GM18511 (cell line): ENCODE measurements around the gene PRMT1.

Experiments
- ATAC-seq: cut with Tn5 transposase; IDR thresholded peaks from one replicate; pipeline ENCODE4 v1.9.1; 2021; ENCODE audit warnings: mild to moderate bottlenecking, moderate library complexity; ENCODE audit not compliant: unreplicated experiment

PRMT1 gene

DNA sequence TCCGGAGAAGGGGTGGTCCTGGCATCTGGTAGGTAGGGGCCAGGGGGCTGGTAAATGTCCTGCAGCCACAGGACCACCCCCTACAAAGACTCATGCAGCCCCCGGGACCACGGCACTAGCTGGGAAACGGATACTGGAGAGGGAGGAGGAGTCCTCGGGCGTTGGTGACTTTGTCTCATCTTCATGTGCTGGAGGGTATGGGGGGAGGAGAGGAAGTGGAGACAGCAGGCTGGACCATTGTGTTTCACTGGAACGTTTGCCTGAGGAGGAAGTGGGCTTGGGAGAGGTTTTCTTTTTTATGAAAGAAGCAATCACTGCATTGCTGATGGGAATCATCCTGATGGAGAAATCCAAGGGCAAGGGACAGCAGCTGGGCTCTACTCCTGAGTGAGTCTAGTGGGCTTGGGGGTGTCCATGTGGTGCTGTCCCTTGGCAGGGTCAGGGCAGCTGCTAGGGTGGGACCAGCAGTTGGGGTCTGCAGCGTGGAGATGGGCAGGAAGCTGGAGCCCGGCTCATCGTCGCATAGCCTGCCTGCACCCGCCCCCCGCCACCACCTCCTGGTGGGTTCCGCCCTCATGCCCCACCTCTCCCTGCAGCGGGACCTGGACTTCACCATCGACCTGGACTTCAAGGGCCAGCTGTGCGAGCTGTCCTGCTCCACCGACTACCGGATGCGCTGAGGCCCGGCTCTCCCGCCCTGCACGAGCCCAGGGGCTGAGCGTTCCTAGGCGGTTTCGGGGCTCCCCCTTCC, 10.7 kb downstream of the PRMT1 start:
- ATAC-seq = no peak

DNA sequence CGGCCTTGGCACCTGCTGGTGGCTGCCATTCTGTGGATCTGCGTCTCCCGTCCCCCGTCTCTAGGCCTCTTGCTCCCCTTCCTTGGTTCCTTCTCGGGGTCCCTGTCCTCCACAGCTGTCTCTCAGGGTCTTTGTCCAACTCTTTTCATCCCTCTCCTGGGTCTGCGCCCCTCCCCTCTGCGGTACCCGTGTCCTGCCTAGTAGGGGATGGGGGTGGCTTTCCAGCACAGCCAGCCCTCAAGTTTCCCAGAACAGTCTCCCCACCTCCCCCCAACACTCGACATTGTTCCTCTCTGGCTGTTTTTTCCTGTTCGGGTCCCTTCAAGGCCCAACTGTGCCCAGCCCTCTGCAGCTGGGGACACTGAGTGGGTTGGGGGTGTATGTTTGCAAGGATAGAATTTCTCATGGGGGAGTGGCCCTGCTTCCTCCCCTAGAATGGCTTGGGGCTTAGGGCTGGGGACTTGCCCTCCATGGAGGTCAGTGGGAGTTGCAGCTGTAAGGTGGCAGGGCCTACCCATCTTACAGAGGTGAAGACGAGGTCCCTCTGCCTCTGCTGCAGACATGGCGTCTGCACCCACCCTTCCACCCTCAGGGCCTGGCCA, 11.6 kb downstream of the PRMT1 start:
- no peak for ATAC-seq

GRCh38 chr19:49689133-49690078, 12.3 kb downstream of the PRMT1 start, which contains the start of gene ADM5:
ADM5 (plus strand) TSS chr19:49689594; CDS start chr19:49689838, 244 bp downstream.
- ATAC-seq = no peak

DNA sequence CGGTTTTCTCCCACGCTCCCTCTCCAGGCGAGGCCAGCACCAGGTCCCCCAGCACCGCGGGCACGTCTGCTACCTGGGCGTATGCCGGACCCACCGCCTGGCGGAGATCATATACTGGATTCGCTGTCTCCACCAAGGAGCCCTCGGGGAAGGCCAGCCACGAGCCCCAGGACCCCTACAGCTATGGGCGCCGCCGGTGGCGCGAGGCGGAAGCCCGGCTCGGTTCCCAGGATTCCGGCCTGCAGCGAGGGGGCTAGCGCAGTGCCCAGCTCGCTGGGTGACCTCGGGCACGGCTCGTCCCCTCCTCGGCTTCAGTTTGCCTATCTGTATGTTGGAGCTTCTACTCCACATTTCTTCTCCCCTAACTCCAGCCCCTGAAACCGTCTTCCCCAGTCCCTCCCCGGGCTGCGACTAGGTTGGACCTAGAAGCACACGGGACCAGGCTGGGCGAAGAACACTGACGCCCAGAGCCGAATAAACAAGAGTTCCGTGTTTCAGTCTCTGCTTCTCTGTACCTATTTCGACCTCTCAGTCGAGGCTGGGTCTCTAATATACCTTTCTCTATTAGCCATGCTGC, 13.1 kb downstream of the PRMT1 start:
- ATAC-seq = no peak

GRCh38 chr19:49690656-49691242, 13.7 kb downstream of the PRMT1 start, which contains the start of gene CPT1C:
CPT1C (plus strand) TSS chr19:49691116; CDS start chr19:49692253, 1,137 bp downstream.
- no peak for ATAC-seq

DNA sequence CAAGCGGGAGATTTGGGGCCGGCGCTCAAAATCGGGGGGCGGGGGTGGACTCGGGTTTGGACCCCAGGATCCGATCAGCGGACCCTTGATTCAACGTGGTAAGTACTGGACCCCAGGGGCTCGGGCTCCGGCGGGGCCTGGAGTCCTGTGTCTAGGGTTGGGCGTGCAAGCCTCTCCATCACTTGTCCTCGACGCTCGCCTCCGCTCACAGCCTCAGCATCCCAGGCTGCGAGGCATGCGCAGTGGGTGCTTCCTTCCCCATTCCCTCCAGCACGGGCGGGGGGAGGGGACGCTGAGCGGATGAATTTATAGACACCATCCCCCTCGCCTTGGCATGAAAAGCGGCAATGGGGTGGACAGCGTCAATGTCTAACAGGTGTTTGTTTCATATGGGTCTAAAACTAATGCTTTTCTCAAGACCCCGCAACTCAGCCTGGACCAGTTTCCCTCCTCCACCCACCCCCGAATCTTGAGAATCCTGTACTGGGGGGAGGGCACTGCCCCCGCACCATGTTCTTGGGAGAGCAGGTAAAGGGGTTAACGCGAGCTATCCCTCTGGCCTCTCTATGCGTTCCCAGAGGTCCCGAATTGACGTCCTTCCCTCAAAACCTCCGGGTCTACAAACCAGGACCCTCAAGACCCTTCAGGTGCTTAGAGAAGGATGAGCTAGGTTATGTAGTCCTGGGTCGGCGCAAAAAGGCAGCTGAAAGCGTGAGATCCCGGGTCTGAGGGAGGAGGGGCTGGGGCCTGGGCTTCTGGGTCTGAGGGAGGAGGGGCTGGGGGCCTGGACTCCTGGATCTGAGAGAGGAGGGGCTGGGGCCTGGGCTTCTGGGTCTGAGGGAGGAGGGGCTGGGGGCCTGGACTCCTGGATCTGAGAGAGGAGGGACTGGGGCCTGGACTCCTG, 14.4 kb downstream of the PRMT1 start:
- ATAC-seq = no peak

- ATAC-seq = no peak
Observed at GRCh38 chr19:49692147-49692506, 15.1 kb downstream of the PRMT1 start.

GRCh38 chr19:49696115-49696514, 19.0 kb downstream of the PRMT1 start:
- no peak for ATAC-seq

- ATAC-seq = no peak
Observed at GRCh38 chr19:49696865-49697264, 19.8 kb downstream of the PRMT1 start.

GRCh38 chr19:49699364-49699763, 22.3 kb downstream of the PRMT1 start:
- ATAC-seq = no peak

DNA sequence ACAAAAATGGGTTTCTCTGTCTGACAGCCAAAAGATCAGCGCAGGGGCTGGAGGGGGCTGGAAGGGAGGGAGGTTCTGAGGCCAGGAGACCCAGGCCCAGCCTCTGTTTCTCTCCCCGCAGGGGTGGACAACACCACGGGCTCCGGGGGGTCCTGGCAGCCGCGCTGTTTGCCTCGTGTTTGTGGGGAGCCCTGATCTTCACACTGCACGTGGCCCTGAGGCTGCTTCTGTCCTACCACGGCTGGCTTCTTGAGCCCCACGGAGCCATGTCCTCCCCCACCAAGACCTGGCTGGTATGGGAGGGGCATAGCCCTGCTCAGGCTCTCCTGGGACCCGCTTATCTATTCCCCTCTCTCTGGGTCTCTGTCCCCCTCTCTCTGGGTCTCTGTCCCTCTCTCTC, 23.5 kb downstream of the PRMT1 start:
- no peak for ATAC-seq

GRCh38 chr19:49701271-49701786, 24.3 kb downstream of the PRMT1 start:
- no peak for ATAC-seq

DNA sequence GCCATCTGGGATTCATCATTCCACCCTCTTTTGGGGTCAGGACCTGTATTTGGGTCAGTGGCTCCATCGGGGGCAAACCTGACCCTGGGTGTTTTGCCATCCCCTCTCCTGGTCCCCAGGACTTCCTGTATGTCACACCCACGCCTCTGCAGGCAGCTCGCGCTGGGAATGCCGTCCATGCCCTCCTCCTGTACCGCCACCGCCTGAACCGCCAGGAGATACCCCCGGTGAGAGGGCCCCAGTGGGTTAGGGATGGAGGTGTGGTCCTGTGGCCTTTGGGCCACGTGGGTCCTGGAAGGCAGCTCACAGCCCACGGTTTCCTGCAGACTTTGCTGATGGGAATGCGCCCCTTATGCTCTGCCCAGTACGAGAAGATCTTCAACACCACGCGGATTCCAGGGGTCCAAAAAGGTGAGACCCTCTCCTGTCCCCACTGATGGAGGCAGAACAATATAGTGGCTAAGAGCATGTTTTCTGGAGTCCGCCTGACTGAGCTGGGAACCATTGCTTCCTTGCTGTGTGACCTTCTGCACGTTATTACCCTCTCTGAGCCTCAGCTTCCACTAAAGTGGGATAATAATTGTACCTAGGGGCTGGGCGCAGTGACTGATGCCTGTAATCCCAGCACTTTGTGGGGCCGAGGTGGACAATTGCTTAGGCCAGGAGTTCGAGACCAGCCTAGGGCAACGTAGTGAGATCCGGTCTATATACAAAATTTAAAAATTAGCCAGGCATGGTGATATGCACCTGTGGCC, 28.0 kb downstream of the PRMT1 start:
- no peak for ATAC-seq

- no peak for ATAC-seq
Observed at GRCh38 chr19:49705919-49706318, 28.8 kb downstream of the PRMT1 start.

DNA sequence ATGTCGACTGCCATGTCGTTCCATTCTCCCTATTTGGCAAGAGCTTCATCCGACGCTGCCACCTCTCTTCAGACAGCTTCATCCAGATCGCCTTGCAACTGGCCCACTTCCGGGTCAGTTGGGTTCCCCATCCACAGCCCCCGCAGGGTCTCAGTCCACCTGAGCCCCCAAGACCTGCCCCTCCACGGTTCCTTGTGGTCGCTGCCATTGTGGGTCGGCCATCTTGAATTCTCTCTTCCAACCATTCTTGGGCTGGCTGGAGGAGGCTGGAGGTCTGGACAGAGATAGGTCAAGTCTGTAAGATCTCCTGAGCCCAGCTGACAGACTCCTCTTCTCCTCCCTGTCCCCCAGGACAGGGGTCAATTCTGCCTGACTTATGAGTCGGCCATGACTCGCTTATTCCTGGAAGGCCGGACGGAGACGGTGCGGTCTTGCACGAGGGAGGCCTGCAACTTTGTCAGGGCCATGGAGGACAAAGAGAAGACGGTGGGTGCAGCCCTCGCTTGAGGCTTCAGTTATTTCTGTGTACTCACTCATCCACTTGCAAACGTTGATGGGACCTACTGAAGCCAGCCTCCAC, 33.4 kb downstream of the PRMT1 start:
- no peak for ATAC-seq

DNA sequence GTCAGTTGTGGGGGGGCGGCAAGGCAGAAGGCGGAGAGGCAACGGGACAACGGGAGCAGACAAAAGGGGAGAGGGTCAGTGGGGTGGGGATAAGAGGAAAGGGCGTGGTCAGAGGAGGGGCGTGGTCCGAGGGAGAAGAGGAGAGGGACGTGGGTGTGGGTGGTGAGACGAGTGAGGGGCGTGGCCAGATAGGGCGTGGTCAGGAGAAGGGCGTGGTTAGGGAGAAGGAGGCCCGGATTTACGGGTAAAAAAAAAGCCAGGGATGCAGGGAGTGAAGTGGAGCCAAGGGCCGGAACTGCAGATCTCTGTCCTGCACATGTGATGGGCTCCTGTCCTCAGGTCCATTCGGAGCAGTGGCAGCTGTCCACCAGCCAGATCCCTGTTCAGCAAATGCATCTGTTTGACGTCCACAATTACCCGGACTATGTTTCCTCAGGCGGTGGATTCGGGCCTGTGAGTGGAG, 35.4 kb downstream of the PRMT1 start:
- ATAC-seq = no peak

- no peak for ATAC-seq
Observed at GRCh38 chr19:49713236-49713845, 36.3 kb downstream of the PRMT1 start.

- no peak for ATAC-seq
Observed at GRCh38 chr19:49716154-49716553, 39.1 kb downstream of the PRMT1 start.
